ENCODE measurements around the gene ACSS3.

ACSS3 gene

GRCh38 chr12:81295251-81295650 is 217.4 kb downstream of the ACSS3 start:
- DNase-seq (ENCODE audit: low read depth, low spot score), result no peak

GRCh38 chr12:81296556-81297305 is 218.9 kb downstream of the ACSS3 start:
- peak; percentile 77 for DNase-seq (ENCODE audit: low read depth, low spot score)

- peak; percentile 69 for DNase-seq (ENCODE audit: low read depth, low spot score)
Observed at GRCh38 chr12:81297601-81298000, 219.7 kb downstream of the ACSS3 start.

- DNase-seq (ENCODE audit: low read depth, low spot score), result peak; percentile 9
Observed at GRCh38 chr12:81300454-81300853, 222.6 kb downstream of the ACSS3 start.

- no peak for DNase-seq (ENCODE audit: low read depth, low spot score)
Observed at GRCh38 chr12:81303935-81304334, 226.1 kb downstream of the ACSS3 start.
